Esophagus (tissue), 2 donors: ENCODE data around the gene SRSF12. TPM values are rescaled to one million over a fixed set of nuclear protein-coding genes. Genes with fewer than 3 reads are reported as not detected.

Experiments
- H3K27ac ChIP-seq, 2 donors: one replicate each; pipeline ENCODE4 v1.5.1; 2013; ENCODE audit warnings: low read depth in 2 of 2, mild to moderate bottlenecking in 2 of 2, inconsistent platforms in 1 of 2, low read length in 1 of 2, moderate library complexity in 1 of 2
- H3K27me3 ChIP-seq, 2 donors: one replicate each; pipeline ENCODE4 v1.6.1; 2013; ENCODE audit warnings: low read length in 2 of 2, control low read depth in 1 of 2, mild to moderate bottlenecking in 1 of 2; ENCODE audit not compliant: insufficient read depth in 2 of 2, control insufficient read depth in 1 of 2
- H3K36me3 ChIP-seq, 2 donors: one replicate each; pipeline ENCODE4 v1.6.1; 2013; ENCODE audit warnings: low read length in 1 of 2; ENCODE audit not compliant: control insufficient read depth in 2 of 2, insufficient read depth in 2 of 2
- H3K4me1 ChIP-seq, 2 donors: one replicate each; pipeline ENCODE4 v1.6.1; 2013; ENCODE audit warnings: low read length in 1 of 2; ENCODE audit not compliant: control insufficient read depth in 2 of 2, insufficient read depth in 2 of 2
- H3K4me3 ChIP-seq, 2 donors: one replicate each; pipeline ENCODE4 v1.5.1; 2013; ENCODE audit warnings: low read length in 2 of 2, mild to moderate bottlenecking in 2 of 2, low read depth in 1 of 2, moderate library complexity in 1 of 2
- H3K9me3 ChIP-seq, 2 donors: one replicate each; pipeline ENCODE4 v1.6.1; 2013; ENCODE audit warnings: mild to moderate bottlenecking in 2 of 2, low read depth in 1 of 2, low read length in 1 of 2, moderate library complexity in 1 of 2; ENCODE audit not compliant: control insufficient read depth in 2 of 2, insufficient read depth in 1 of 2
- WGBS, 2 donors: extraction: QIAGEN DNeasy Blood & Tissue Kit; methylation state at CpG; one replicate each; pipeline ENCODE4 v1.1.7; 2013; 5-methylcytosine and 5-hydroxymethylcytosine counted together
- polyA plus RNA-seq, 2 donors: library from polyadenylated mRNA; stranded (reverse); fragments of 200-250 nt; gene quantifications; one replicate each; pipeline ENCODE4 v1.2.3, GENCODE V29; 2013
- donor health status: healthy with polysubstance abuse.
- donor health status: Bipolar disorder and iron deficiency.

SRSF12 gene
- polyA plus RNA-seq, 2 donors: 0.31 to 0.41 TPM

GRCh38 chr6:89145091-89145955 is 27.5 kb upstream of the SRSF12 start:
- H3K4me3 ChIP-seq: peak overlapping the region; percentile 61 to 86
- no peaks in the 10 kb centered on the region for H3K27me3 ChIP-seq
- H3K9me3 ChIP-seq: no peaks in the 10 kb centered on the region
- peak overlapping the region; percentile 73 to 79 for H3K27ac ChIP-seq
- WGBS, 2 donors: 4% methylated on average over 17 of the region's 17 CpGs
- H3K4me1 ChIP-seq: no peaks in the 10 kb centered on the region
- no peaks in the 10 kb centered on the region for H3K36me3 ChIP-seq

DNA sequence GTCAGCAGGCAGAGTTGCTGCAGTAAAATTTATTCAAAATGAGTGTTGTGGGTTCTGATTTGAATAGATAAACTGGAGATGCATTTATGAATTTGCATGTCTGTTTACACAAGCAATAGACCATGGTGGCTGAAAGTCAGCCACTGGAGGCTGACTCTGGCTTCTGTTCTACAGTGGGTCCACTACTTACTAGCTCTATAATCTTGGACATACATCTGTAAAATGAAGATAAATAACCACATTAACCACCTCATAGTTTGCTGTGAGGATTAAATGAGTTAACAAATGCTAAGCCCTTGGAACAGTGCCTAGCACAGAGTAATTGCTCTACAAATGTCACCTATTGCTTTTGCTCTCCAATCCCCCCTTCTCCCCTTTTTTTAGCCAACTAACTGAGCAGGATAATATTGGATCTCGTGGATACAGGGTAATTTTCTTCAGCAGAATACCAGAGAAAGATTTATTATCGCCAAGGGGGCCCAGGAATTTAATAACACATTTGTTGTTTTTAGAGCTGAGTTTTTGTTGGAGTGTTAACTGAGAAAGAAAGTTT is 26.6 kb upstream of the SRSF12 start:
- no peak overlapping the region for H3K4me3 ChIP-seq
- no peaks in the 10 kb centered on the region for H3K27me3 ChIP-seq
- no peaks in the 10 kb centered on the region for H3K4me1 ChIP-seq
- WGBS, 2 donors: 38 to 52% methylated on average over 2 of the region's 2 CpGs
- no peak overlapping the region for H3K27ac ChIP-seq
- no peaks in the 10 kb centered on the region for H3K36me3 ChIP-seq
- no peaks in the 10 kb centered on the region for H3K9me3 ChIP-seq

GRCh38 chr6:89140347-89141156 is 22.7 kb upstream of the SRSF12 start:
- WGBS, 2 donors: 63 to 76% methylated on average over 7 of the region's 7 CpGs
- H3K4me1 ChIP-seq: no peaks in the 10 kb centered on the region

DNA sequence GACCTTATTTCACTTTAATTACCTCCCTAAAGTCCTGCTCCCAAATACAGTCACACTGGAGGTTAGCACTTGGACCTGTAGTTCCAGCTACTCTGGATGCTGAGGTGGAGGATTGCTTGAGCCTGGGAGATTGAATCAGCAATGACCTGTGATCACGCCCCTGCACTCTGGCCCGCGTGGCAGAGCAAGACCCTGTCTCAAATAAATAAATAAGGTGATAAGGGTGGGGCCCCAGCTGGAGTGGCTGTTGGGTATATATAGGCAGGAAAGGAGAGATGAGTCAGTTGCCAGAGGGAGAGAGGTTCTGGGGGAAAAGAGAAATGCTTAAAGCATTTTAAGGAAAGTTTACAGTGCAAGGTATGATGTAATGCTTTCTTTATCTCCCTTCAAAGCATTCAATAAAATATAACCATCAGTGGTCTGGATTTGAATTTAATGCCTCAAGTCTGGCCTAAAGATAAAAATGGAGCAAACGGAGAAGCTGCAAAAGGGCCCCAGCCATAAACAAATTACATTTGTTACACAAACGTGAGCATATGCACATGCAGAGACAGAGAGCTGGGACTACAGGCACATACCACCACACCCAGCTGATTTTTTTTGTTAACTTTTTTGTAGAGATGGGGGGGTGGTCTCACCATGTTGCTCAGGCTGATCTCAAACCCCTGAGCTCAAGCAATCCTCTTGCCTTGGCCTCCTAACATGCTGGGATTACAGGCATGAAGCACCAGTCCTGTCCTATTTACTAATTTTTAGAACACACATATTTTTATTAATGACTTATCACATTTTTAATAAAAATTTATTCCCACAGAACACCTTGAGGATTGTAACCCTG is 21.9 kb upstream of the SRSF12 start:
- H3K4me3 ChIP-seq: no peak overlapping the region
- H3K4me1 ChIP-seq: no peaks in the 10 kb centered on the region
- H3K9me3 ChIP-seq: no peaks in the 10 kb centered on the region
- H3K27me3 ChIP-seq: no peaks in the 10 kb centered on the region
- 74 to 79% methylated on average over 5 of the region's 5 CpGs for WGBS, 2 donors
- H3K27ac ChIP-seq: no peak overlapping the region
- no peaks in the 10 kb centered on the region for H3K36me3 ChIP-seq

More at GRCh38 chr6:89140347-89141156, 22.7 kb upstream of the SRSF12 start:
- Histone ChIP-seq H3K27me3 (no peaks in the 10 kb centered on the region), H3K9me3 (no peaks in the 10 kb centered on the region), H3K4me3 (no peak overlapping the region), H3K36me3 (no peaks in the 10 kb centered on the region), H3K27ac (no peak overlapping the region)

DNA sequence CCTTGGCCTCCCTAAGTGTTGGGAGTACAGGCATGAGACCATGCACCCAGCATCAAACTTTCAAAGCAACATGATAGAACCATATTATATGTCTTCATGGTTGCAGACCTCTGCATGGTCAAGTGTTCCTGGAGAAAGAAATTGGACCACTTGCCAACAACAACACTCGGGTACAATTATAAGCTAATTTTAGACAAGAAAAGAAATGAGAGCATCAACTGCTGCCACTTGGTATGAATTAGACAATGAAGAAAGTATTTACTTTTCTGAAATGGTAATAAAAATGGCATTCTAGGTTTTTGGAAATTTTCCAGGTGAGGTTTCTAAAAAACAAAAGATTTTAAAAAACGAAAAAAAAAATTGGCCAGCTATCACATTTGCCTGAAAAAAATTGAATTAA is 20.3 kb upstream of the SRSF12 start:
- Histone ChIP-seq H3K27me3 (no peaks in the 10 kb centered on the region), H3K4me1 (no peaks in the 10 kb centered on the region), H3K4me3 (no peak overlapping the region), H3K9me3 (no peaks in the 10 kb centered on the region), H3K27ac (no peak overlapping the region), H3K36me3 (no peaks in the 10 kb centered on the region)
- 71 to 79% methylated on average over 2 of the region's 2 CpGs for WGBS, 2 donors

- WGBS, 2 donors: 81 to 92% methylated on average over 3 of the region's 3 CpGs
- Histone ChIP-seq H3K36me3 (no peaks in the 10 kb centered on the region), H3K27ac (no peak overlapping the region), H3K4me3 (no peak overlapping the region), H3K4me1 (no peaks in the 10 kb centered on the region), H3K27me3 (no peaks in the 10 kb centered on the region), H3K9me3 (no peaks in the 10 kb centered on the region)
Measured at GRCh38 chr6:89134723-89135122, 16.9 kb upstream of the SRSF12 start.

- Histone ChIP-seq H3K27ac (no peak overlapping the region), H3K4me3 (no peak overlapping the region), H3K9me3 (no peaks in the 10 kb centered on the region), H3K4me1 (no peaks in the 10 kb centered on the region), H3K36me3 (no peaks in the 10 kb centered on the region), H3K27me3 (no peaks in the 10 kb centered on the region)
- 92 to 93% methylated on average over 9 of the region's 9 CpGs for WGBS, 2 donors
Measured at GRCh38 chr6:89133981-89134380, 16.1 kb upstream of the SRSF12 start.

DNA sequence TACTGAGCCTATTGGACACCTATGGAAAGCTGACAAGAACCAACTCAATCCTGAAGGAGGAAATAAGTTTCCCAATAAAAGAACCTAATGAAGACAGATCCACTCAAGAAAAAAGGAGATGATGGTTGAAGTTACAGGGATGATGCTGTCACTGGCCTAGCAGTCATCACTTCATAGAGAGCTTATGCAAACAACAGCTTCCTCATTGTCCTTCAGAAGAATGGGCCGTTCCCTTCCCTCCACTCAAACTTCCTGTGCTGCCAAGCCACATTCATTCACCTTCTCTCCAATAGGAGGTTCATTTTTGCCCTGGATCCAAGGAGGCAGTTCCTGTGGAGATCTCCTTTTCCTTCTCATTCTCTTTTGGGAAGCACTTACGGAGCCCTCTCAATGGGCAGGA is 14.2 kb upstream of the SRSF12 start:
- 84 to 87% methylated on average over 2 of the region's 2 CpGs for WGBS, 2 donors
- no peak overlapping the region for H3K27ac ChIP-seq
- H3K4me1 ChIP-seq: no peaks in the 10 kb centered on the region
- no peaks in the 10 kb centered on the region for H3K36me3 ChIP-seq
- H3K9me3 ChIP-seq: no peaks in the 10 kb centered on the region
- no peak overlapping the region for H3K4me3 ChIP-seq
- no peaks in the 10 kb centered on the region for H3K27me3 ChIP-seq

- Histone ChIP-seq H3K36me3 (no peaks in the 10 kb centered on the region), H3K9me3 (no peaks in the 10 kb centered on the region), H3K27me3 (no peaks in the 10 kb centered on the region), H3K4me3 (no peak overlapping the region), H3K4me1 (no peaks in the 10 kb centered on the region), H3K27ac (no peak overlapping the region)
- 87 to 88% methylated on average over 3 of the region's 3 CpGs for WGBS, 2 donors
Measured at GRCh38 chr6:89131599-89131998, 13.7 kb upstream of the SRSF12 start.
